WTC11 (cell line): ENCODE results near the gene ARHGAP26. TPM values are rescaled to one million over a fixed set of nuclear protein-coding genes. Genes with fewer than 3 reads are reported as not detected.

Experiments
- ATAC-seq: fragments of 200-7000 bp; cut with Tn5 transposase; 2 replicates; pipeline ENCODE4 v1.10.0; 2021; ENCODE audit warnings: mild to moderate bottlenecking, moderate library complexity
- CTCF ChIA-PET: fragments of 300-600 bp; sonication (Branson Sonifier 250); formaldehyde crosslinking; loops from one replicate; lab custom pipeline; 2021; ENCODE audit warnings: antibody characterized with exemption; lab: Charles Lee
- POLR2A ChIA-PET: fragments of 350-600 bp; sonication (Branson Sonifier 250); formaldehyde crosslinking; loops from one replicate; lab custom pipeline; 2021; ENCODE audit warnings: antibody characterized with exemption; lab: Charles Lee
- DNase-seq: peaks from one replicate; pipeline ENCODE4 v3.0.0; 2021; ENCODE audit warnings: low spot score
- H3K27ac Mint-ChIP-seq: 2 replicates; pipeline ENCODE4 v1.8.0; 2021; ENCODE audit warnings: mixed read lengths
- H3K27me3 Mint-ChIP-seq: 2 replicates; pipeline ENCODE4 v1.8.0; 2021; ENCODE audit warnings: low read depth, mild to moderate bottlenecking, moderate library complexity, mixed read lengths
- H3K36me3 Mint-ChIP-seq: 2 replicates; pipeline ENCODE4 v1.8.0; 2021; ENCODE audit warnings: mixed read lengths
- H3K4me1 Mint-ChIP-seq: 2 replicates; pipeline ENCODE4 v1.8.0; 2022; ENCODE audit warnings: mixed read lengths
- H3K4me3 Mint-ChIP-seq: 2 replicates; pipeline ENCODE4 v1.8.0; 2021; ENCODE audit warnings: mild to moderate bottlenecking, moderate library complexity, mixed read lengths
- H3K9me3 Mint-ChIP-seq: 2 replicates; pipeline ENCODE4 v1.8.0; 2021; ENCODE audit warnings: mixed read lengths
- CTCF ChIP-seq: fragments of 200-600 bp; IDR thresholded peaks from 2 replicates; pipeline ENCODE4 v1.8.0; 2022; ENCODE audit warnings: antibody characterized with exemption
- ELF4 ChIP-seq: sonication (generic); formaldehyde crosslinking; IDR thresholded peaks from 2 replicates; pipeline ENCODE4 v1.8.1; 2022; ENCODE audit warnings: low read depth, mild to moderate bottlenecking, moderate library complexity, missing genetic modification reagents
- FOXP4 ChIP-seq: sonication (generic); formaldehyde crosslinking; IDR thresholded peaks from 2 replicates; pipeline ENCODE4 v1.8.0; 2022; ENCODE audit warnings: mild to moderate bottlenecking, missing genetic modification reagents
- MXD4 ChIP-seq: fragments of 250-450 bp; sonication (Bioruptor Pico); IDR thresholded peaks from 2 replicates; pipeline ENCODE4 v1.8.0; 2021; ENCODE audit warnings: mild to moderate bottlenecking, moderate library complexity, borderline replicate concordance
- MYBL2 ChIP-seq: sonication (generic); formaldehyde crosslinking; IDR thresholded peaks from 2 replicates; pipeline ENCODE4 v1.8.1; 2023; ENCODE audit warnings: mild to moderate bottlenecking, moderate library complexity, missing genetic modification reagents
- NFATC4 ChIP-seq: fragments of 250-450 bp; sonication (Bioruptor Pico); IDR thresholded peaks from 2 replicates; pipeline ENCODE4 v1.9.0; 2021; ENCODE audit warnings: mild to moderate bottlenecking
- NR3C1 ChIP-seq: sonication (generic); formaldehyde crosslinking; conservative IDR thresholded peaks from 2 replicates; pipeline ENCODE4 v1.8.1; 2023; ENCODE audit warnings: low read depth, mild to moderate bottlenecking, missing genetic modification reagents
- SP1 ChIP-seq: sonication (generic); formaldehyde crosslinking; conservative IDR thresholded peaks from 2 replicates; pipeline ENCODE4 v1.8.1; 2022; ENCODE audit warnings: missing genetic modification reagents
- USF2 ChIP-seq: sonication (generic); formaldehyde crosslinking; IDR thresholded peaks from 2 replicates; pipeline ENCODE4 v1.8.1; 2023; ENCODE audit warnings: mild to moderate bottlenecking, missing genetic modification reagents, moderate library complexity
- ZNF219 ChIP-seq: sonication (generic); formaldehyde crosslinking; IDR thresholded peaks from 2 replicates; pipeline ENCODE4 v1.8.0; 2023; ENCODE audit warnings: missing genetic modification reagents, mild to moderate bottlenecking, borderline replicate concordance
- ZNF263 ChIP-seq: sonication (generic); formaldehyde crosslinking; IDR thresholded peaks from 2 replicates; pipeline ENCODE4 v1.8.1; 2022; ENCODE audit warnings: low read depth, mild to moderate bottlenecking, moderate library complexity, missing genetic modification reagents
- ZNF396 ChIP-seq: fragments of 250-450 bp; sonication (Bioruptor Pico); IDR thresholded peaks from 2 replicates; pipeline ENCODE4 v1.8.0; 2021; ENCODE audit warnings: mild to moderate bottlenecking, moderate library complexity, borderline replicate concordance
- ZNF416 ChIP-seq: fragments of 250-450 bp; sonication (Bioruptor Pico); IDR thresholded peaks from 2 replicates; pipeline ENCODE4 v1.9.0; 2021; ENCODE audit warnings: mild to moderate bottlenecking, inconsistent platforms
- total RNA-seq: library from RNA; stranded (reverse); gene quantifications from 3 replicates; pipeline ENCODE4 v1.2.3, GENCODE V29; 2021
- TF ChIP-seq, protein P1 (sequence below): sonication (generic); formaldehyde crosslinking; IDR thresholded peaks from 2 replicates; pipeline ENCODE4 v1.8.0; 2022; ENCODE audit warnings: mild to moderate bottlenecking, missing genetic modification reagents
- TF ChIP-seq, protein P2 (sequence below): sonication (generic); formaldehyde crosslinking; IDR thresholded peaks from 2 replicates; pipeline ENCODE4 v1.8.1; 2023; ENCODE audit warnings: mild to moderate bottlenecking, moderate library complexity, missing genetic modification reagents

The ARHGAP26 gene
- total RNA-seq, 1 experiment from 2014 or later: 22.3 TPM

DNA sequence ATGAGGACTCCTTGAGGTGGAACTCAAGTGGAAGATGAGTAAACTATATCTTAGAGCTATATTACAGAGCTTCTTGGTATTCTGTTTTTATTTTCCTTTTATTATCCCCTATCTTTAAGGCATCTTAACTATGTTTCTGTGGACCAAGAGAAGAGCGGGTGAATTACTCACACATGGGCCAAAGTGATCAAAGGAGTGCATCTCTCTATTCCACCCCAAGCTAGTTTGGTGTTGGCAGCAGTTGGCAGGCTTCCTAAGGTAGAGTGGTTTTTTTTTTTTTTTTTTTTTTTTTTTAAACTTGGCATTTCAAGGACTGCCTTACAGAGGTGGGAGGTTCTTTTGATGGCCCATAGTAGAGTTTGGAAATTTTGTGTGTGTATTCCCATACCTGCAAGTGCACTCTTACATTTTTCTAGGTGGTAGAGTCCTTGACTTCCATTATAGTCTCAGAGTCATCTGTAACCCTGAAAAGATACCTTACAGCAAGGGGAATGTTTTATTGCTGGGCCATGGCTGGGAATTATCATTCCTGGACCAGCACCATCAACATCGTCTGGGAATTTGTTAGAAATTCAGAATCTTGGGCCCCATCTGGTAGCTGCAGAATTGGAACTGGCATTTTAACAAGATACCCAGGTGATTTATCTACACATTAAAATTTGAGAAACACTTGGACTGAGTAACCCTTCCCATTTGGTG is 51.0 kb downstream of the ARHGAP26 start:
- no peak overlapping the region for H3K4me3 Mint-ChIP-seq
- no peaks in the 10 kb centered on the region for H3K36me3 Mint-ChIP-seq
- no peaks in the 10 kb centered on the region for H3K9me3 Mint-ChIP-seq
- H3K27me3 Mint-ChIP-seq: no peaks in the 10 kb centered on the region
- TF ChIP-seq, protein P1, sequence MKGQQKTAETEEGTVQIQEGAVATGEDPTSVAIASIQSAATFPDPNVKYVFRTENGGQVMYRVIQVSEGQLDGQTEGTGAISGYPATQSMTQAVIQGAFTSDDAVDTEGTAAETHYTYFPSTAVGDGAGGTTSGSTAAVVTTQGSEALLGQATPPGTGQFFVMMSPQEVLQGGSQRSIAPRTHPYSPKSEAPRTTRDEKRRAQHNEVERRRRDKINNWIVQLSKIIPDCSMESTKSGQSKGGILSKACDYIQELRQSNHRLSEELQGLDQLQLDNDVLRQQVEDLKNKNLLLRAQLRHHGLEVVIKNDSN (CRISPR knock-in tag): no peak
- no peak for TF ChIP-seq MYBL2
- no peak for TF ChIP-seq ZNF416 (CRISPR knock-in tag)
- no peak for TF ChIP-seq ZNF263
- no peak for TF ChIP-seq NFATC4 (CRISPR knock-in tag)
- no peak for TF ChIP-seq USF2 (CRISPR knock-in tag)
- no peak for TF ChIP-seq NR3C1 (CRISPR knock-in tag)
- TF ChIP-seq, protein P2, sequence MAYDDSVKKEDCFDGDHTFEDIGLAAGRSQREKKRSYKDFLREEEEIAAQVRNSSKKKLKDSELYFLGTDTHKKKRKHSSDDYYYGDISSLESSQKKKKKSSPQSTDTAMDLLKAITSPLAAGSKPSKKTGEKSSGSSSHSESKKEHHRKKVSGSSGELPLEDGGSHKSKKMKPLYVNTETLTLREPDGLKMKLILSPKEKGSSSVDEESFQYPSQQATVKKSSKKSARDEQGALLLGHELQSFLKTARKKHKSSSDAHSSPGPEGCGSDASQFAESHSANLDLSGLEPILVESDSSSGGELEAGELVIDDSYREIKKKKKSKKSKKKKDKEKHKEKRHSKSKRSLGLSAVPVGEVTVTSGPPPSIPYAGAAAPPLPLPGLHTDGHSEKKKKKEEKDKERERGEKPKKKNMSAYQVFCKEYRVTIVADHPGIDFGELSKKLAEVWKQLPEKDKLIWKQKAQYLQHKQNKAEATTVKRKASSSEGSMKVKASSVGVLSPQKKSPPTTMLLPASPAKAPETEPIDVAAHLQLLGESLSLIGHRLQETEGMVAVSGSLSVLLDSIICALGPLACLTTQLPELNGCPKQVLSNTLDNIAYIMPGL (CRISPR knock-in tag): no peak
- no peak for TF ChIP-seq FOXP4 (CRISPR knock-in tag)
- TF ChIP-seq CTCF: no peak
- no peak for TF ChIP-seq ZNF219 (CRISPR knock-in tag)
- TF ChIP-seq MXD4: no peak
- no peak for TF ChIP-seq ELF4 (CRISPR knock-in tag)
- DNase-seq (no peak), ATAC-seq (no peak)
- CTCF ChIA-PET: no interaction called here
- H3K4me1 Mint-ChIP-seq: peaks cover 58% of the 10 kb centered on the region
- H3K27ac Mint-ChIP-seq: no peak overlapping the region
- POLR2A ChIA-PET: no interaction called here

GRCh38 chr5:142821733-142822487 is 51.7 kb downstream of the ARHGAP26 start:
- ChIA-PET CTCF (no interaction called here), POLR2A (no interaction called here)
- Mint-ChIP-seq H3K36me3 (no peaks in the 10 kb centered on the region), H3K27ac (no peak overlapping the region), H3K27me3 (no peaks in the 10 kb centered on the region), H3K4me3 (no peak overlapping the region), H3K9me3 (no peaks in the 10 kb centered on the region), H3K4me1 (peaks cover 56% of the 10 kb centered on the region)
- TF ChIP-seq SP1 (CRISPR knock-in tag): no peak
- no peak for ATAC-seq
- no peak for DNase-seq

- no peak overlapping the region for H3K27ac Mint-ChIP-seq
- H3K4me1 Mint-ChIP-seq: peaks cover 65% of the 10 kb centered on the region
- H3K36me3 Mint-ChIP-seq: no peaks in the 10 kb centered on the region
- peak; percentile 83 for ATAC-seq
- POLR2A ChIA-PET: no interaction called here
- CTCF ChIA-PET: no interaction called here
- H3K4me3 Mint-ChIP-seq: no peak overlapping the region
- H3K27me3 Mint-ChIP-seq: no peaks in the 10 kb centered on the region
- DNase-seq: no peak
- no peaks in the 10 kb centered on the region for H3K9me3 Mint-ChIP-seq
- no peak for TF ChIP-seq ZNF396 (CRISPR knock-in tag)
- no peak for TF ChIP-seq ELF4 (CRISPR knock-in tag)
Observed at GRCh38 chr5:142823126-142823525, 52.9 kb downstream of the ARHGAP26 start.
